NK-92 treated with Interleukin-12 subunit alpha and Interleukin-12 subunit beta, amount 100 ng/mL, for 24 hours (cell line): ENCODE results near the gene PTPN13.
"Not testable (repeated sequence)": the region's sequence is repeated elsewhere in the genome, so short reads cannot be mapped to it uniquely, and the experiment has no call there.

Experiments used
- DNase-seq: peaks from one replicate; lab custom pipeline; 2025; lab: John Stamatoyannopoulos, UW

Gene PTPN13

DNA sequence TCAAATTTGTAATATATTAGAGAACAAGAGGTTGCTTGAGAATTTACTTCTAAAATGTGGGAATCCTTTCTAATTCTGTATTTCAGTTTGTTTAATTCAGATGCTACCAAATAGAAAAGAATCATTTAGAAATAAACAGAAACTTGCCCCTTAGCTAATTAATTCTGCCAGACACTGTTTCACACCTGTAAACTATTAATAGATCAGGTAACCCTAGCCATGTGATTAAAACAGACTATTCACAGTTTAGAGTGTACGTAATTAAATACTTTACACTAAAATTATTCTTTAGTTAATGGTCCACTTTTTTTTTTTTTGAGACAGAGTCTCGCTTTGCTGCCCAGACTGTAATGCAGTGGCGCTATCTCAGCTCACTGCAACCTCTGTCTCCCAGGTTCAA lies 124.0 kb downstream of the PTPN13 start:
- no peak for DNase-seq

DNA sequence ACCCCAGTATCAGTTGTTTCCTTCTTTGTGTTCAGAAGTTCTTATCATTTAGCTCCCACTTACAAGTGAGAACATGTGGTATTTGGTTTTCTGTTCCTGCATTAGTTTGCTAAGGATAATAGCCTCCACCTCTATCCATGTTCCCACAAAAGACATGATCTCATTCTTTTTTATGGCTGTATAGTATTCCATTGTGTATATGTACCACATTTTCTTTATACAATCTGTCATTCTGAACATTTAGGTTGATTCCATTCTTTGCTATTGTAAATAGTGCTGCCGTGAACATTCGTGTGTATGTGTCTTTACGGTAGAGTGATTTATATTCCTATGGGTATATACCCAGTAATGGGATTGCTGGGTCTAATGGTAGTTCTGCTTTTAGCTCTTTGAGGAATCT lies 125.0 kb downstream of the PTPN13 start:
- DNase-seq, result not testable (repeated sequence)

DNA sequence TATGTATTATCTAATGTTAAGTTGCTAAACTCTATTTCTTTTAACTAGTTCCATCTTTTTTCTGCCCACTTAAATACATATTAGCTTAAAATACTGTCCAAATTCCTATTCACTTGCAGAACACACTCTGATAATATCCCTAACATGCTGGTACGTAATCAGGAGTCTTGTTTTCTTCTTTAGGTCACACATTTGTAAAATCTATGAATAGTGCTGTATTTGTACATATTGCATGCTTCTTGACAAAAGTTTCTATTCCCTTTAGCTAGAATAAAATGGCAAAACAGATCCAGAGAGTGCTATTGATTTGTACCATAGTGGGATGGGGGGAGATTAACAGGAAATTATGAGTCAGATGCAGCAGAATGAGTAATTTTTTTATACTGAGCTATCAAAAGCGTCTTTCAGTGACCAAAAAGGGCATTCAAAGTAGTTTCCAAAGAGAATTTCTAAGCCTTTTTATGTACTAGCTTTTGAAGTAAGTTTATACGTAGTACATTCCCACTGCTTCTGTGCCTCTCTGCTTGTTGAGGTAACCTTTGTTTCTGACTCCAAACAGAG lies 126.5 kb downstream of the PTPN13 start:
- DNase-seq, result no peak

DNA sequence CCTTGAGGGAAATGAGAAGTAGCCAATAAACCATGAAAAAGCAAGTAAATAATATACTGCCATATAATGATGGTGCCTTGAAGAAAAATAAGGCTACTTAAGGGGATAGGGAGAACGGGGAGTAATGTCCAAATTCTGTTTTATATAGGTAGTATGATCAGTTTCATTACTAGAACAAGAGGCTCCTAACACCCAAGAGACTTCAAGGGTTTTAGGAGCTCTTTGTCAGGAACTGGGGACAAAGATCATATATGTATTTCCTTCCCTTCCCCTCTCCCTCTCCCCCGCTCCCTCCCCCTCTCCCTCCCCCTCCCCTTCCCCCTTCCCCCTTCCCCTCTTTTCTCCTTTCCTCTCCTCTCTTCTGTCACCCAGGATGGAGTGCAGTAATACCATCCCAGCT lies 127.3 kb downstream of the PTPN13 start:
- no peak for DNase-seq

DNA sequence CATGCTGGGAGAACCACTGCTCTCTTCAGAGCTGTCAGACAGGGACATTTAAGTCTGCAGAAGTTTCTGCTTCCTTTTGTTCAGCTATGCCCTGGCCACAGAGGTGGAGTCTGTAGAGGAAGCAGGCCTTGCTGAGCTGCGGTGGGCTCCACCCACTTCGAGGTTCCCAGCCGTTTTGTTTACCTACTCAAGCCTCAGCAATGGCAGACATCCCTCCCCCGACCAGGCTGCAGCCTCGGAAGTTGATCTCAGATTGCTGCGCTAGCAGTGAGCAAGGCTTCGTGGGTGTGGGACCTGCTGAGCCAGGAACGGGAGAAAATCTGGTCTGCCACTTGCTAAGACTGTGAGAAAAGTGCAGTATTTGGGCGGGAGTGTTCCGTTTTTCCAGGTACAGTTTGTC lies 136.2 kb downstream of the PTPN13 start:
- no peak for DNase-seq

DNA sequence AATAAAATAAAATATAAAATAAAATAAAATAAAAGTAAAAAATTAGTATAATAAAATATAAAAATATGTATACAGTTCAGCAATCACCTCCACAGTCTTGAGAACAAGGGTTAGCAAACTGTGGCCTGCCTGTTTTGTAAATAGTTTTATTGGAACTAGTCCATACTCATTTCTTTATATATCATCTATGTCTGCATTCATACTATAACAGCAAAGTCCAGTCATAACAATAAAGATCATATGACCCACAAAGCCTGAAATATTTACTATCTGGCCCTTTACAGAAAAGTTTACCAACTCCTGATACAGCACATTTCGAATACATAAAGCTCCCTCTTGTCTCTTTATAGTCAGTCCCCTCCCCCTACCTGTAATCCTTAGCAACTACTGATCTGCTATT lies 143.1 kb downstream of the PTPN13 start:
- DNase-seq, result no peak

DNA sequence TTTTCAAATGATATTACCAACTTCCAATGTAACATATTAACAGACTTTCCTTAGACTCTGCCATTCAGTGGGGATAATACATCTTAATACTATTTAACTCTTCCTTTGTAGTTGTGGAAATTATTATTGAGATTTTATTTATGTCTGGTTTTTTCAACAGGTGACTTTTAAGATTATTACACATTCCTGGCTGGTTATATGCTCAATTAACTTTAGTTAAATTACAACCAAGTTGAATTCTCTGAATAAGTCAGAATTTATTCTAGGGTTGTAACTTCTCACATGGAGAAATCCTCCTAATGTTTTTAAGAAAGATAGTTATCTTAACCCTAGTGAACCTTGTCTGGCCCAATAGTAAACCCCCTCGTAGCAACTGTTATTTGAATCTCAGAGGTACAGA lies 147.7 kb downstream of the PTPN13 start:
- no peak for DNase-seq

DNA sequence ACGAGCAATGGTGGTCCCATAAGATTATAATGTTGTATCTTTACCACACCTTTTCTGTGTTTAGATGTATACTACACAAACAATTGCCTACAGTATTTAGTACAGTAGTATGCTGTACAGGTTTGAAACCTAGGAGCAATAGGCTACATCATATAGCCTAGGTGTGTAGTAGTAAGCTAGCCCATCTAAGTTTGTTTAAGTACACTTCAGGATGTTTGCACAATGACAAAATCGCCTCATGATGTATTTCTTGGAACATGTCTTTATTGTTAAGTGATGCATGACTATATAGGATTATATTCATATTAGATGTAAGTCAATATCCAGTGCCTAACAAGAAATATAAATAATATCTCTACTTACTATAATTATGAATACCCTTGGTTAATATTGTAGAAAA lies 150.5 kb downstream of the PTPN13 start:
- DNase-seq, result no peak

DNA sequence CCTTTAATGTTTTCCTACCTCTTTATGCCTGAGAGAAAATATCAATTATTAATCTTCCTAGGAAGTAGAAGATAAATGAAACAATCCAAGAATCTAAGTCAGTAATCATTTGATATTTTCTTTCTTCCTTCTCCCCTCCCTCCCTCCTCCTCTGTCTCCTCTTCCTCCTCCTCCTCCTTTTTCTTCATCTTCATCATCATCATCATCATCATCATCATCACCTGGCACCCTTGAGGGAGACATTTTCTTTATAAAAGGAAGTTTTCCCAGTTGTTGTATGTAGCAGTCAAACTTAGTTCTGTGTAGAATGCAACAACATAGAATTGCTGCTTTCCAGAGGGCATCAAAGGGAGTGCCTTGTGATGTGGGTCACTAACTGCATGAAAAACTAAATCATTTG lies 155.0 kb downstream of the PTPN13 start:
- DNase-seq, result no peak

DNA sequence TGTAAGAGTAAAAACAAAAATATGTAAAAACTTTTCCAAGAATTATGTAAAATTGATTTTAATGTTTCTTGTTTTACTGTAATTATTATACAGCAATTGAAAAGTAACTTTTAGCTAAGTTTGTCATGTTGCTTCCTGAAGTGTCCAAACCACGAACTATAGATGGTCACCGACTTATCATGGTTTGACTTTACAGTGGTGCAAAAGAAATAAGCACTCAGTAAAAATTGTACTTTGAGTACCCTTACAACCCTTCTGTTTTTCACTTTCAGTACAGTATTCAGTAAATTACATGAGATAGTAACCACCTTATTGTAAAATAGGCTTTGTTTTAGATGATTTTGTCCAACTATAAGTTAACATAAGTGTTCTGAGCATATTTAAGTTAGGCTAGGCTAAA lies 161.3 kb downstream of the PTPN13 start:
- DNase-seq, result no peak

DNA sequence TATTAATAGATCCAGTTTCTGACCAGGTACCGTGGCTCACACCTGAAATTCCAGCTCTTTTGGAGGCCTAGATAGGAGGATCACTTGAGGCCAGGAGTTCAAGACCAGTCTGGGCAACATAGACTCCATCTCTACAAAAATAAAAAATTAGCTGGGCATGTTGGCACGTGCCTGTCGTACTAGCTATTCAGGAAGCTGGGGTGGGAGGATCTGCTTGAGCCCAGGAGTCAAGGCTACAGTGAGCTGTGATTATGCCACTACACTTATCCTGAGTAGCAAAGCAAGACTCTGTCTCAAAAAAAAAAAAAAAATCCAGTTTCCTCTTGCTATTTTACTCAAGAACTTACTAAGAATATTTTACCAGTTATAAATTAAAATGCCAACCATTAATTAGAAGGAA lies 163.4 kb downstream of the PTPN13 start:
- DNase-seq, result no peak

DNA sequence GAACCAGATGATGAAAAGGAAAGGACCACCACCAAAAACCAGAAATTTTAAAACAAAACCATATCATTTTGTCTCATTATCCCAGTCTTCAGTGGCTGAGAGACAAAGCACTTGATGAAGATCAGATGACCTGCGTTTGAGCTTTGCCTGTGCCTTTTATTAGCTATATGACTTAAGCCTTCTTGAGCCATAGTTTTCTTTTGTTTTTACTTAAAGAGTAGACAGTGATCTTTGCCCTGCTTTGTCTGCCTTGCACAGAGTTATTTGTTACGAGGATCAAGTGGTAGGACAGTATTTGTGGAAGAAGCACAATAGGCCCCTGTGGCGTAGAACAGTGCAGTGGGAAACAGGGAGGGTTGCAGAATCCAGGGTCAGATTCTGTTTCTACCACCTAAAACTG lies 165.2 kb downstream of the PTPN13 start:
- no peak for DNase-seq

DNA sequence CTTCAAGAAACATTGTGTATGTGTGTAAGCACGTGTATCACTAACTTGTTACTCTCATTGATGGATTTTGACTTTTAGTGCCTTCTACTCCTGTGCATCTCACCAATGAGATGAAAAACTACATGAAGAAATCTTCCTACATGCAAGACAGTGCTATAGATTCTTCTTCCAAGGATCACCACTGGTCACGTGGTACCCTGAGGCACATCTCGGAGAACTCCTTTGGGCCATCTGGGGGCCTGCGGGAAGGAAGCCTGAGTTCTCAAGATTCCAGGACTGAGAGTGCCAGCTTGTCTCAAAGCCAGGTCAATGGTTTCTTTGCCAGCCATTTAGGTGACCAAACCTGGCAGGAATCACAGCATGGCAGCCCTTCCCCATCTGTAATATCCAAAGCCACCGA lies 168.5 kb downstream of the PTPN13 start:
- no peak for DNase-seq

DNA sequence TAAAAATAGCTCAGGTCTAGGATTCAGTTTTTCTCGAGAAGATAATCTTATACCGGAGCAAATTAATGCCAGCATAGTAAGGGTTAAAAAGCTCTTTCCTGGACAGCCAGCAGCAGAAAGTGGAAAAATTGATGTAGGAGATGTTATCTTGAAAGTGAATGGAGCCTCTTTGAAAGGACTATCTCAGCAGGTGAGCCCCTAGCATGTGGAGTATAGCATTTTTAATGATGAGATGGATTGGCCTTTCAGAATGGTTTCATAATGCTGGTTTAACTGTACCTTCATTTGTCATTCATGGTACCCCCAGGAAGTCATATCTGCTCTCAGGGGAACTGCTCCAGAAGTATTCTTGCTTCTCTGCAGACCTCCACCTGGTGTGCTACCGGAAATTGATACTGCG lies 175.7 kb downstream of the PTPN13 start:
- no peak for DNase-seq

DNA sequence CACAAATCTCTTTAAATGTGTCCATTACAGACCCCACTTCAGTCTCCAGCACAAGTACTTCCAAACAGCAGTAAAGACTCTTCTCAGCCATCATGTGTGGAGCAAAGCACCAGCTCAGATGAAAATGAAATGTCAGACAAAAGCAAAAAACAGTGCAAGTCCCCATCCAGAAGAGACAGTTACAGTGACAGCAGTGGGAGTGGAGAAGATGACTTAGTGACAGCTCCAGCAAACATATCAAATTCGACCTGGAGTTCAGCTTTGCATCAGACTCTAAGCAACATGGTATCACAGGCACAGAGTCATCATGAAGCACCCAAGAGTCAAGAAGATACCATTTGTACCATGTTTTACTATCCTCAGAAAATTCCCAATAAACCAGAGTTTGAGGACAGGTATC lies 177.0 kb downstream of the PTPN13 start:
- DNase-seq, result no peak

DNA sequence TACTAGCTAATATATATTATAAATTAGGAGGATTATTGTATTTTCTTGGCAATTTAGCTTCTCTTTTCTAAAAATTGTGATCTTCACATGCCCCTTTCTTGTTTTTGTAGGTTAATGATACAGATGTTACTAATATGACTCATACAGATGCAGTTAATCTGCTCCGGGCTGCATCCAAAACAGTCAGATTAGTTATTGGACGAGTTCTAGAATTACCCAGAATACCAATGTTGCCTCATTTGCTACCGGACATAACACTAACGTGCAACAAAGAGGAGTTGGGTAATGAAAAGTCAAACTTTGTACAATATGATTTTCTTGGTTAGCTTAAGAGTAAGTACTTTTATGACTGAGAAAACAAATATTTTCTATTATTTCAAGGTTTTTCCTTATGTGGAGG lies 180.9 kb downstream of the PTPN13 start:
- no peak for DNase-seq

DNA sequence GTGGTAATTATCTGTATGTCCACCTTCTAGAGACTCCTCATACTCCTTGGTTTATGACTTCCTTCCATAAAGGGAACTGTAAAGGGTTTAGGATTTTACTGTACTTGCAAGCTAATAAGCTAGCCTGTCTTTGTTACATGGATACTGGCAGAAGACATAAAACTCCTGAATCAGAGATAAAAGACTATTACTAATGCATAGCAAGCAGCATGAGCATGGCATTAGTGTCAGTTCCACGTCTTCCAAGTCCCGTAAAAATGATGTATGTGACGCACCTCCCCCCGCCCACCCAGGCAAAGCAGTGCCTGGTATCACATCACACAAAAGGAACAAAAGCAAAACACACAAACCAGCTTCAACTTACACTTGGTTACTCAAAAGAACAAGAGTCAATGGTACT lies 184.1 kb downstream of the PTPN13 start:
- no peak for DNase-seq

DNA sequence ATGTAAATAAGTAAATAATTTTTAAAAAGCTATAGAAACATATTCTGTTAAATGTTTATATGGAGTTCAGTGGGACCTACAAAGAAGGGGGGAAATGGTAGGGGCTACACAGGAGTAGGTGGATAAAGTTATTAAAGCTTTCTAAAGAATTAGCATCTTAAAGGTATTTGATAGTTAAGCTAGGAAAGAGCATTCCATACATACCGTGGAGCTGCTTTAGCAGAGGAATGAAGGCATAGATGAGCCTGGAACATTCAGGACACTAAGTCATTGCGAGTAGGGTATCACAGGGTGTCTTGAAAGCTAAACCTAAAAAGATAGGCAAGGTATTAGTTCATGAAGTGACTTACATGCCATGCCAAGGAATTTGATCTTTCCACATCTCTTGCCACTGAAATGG lies 194.7 kb downstream of the PTPN13 start:
- no peak for DNase-seq

DNA sequence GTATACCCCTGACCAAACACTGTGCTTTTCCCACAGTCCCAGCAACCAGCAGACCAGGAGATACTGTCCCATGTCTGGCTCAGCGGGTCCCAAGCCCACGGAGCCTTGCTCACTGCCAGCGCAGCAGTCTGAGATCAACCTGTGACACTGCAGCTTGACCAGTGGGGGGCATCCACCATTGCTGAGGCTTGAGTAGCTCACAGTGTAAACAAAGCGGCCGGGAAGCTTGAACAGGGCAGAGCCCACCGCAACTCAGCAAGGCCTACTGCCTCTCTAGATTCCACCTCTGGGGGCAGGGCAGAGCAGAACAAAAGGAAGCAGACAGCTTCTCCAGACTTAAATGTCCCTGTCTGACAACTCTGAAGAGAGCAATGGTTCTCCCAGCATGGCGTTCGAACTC lies 197.0 kb downstream of the PTPN13 start:
- DNase-seq, result no peak

DNA sequence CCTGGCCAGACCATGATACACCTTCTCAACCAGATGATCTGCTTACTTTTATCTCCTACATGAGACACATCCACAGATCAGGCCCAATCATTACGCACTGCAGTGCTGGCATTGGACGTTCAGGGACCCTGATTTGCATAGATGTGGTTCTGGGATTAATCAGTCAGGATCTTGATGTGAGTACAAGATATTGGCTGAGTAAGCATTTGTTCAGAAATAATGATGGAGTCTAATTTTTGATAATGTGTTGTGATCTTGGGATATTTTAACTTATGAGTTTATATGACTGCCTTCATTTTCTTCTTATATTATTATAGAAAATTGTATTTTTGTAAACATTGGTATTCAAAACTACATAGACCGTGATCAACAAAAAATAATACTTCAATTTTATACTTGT lies 215.7 kb downstream of the PTPN13 start:
- no peak for DNase-seq

DNA sequence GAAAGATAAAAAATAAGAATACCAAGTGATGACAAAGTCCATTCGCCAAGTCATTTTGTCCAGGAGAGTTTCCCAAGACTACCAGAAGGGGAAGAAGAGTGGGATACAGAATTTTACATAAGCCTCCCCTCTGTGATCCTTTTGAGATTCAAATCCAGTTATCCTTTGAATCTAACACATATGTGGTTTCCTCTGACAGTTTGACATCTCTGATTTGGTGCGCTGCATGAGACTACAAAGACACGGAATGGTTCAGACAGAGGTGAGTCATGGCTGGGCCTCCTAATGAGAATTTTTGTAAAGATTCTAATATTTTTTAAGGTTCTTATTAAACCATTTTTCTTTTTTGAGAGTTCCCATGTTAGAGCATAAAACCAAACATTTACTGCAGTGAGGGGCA lies 216.7 kb downstream of the PTPN13 start:
- no peak for DNase-seq

DNA sequence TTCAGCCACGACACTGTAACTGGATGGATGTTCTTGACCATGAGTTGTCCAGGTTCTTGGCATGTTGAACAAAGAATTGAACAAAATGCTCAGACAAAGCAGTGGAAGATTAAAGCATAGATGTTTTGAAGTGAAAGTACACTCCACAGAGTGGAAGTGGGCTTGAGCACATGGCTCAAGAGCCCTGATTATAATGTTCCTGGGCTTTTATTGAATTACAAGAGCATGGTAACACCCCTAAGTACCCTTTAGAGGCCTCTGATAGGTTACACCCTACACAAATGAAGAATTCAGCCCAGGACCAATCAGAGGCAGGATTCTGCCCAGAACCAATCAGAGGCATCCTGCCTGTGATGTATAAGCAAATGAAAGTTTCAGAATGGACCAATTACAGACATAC lies 221.5 kb downstream of the PTPN13 start:
- no peak for DNase-seq

DNA sequence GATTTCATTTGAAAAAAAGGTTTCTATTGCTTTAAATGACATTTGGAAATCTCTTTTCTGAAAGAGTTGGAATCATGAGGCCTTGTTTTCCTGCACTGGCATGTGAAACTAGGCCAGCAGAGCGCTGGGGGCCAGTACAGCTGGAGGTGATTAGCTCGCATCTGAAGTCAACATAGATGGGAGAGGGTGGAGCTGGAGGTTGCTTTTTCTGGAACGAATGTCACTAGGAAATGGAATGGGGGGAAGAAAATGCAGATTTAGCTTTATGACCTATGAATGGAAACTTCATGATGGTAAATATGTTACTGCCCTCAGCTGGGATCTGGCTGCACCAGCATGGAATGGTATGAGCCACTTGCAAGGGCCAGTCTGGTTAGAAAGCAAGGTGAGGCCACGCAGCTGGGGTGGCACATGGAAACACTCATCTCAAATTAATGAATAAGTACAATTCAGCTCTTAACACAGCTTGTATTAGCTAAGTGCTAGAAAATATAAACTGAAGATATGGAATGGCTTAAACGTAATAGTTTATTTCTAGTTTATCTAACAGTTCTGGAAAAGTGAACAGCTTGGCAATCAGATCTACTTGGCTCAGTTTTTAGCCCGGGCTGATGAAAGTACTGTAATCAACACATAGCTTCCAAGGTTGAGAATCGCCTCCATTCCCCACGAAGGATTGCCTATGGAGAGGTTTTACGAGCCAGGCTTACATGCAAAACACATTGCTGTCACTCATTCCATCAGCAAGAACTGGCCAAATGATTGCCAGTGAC lies 222.6 kb downstream of the PTPN13 start:
- DNase-seq, result no peak

DNA sequence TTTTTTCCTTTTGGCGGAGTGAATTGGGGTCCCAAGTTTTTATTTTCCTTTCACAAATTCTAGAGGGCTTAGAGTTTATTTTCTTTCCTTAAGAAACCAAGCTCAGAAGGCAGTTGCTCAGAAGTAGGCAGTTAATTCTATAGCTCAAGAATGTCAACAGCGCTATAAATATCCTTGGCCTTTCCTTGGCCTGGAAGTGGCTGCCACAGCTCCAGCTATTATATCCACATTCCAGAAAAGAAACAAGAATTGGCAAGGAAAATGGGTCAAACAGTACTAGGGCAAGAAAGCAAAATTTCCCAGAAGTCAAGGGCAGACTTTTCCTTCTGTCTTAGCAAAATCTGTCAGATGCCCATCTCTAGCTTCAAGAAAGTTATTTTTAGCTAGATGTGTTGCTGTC lies 224.1 kb downstream of the PTPN13 start:
- no peak for DNase-seq
